GM18526 (cell line): ENCODE data around the gene NUDT22.

Source experiments
- POLR2A ChIP-seq: IDR thresholded peaks from 3 replicates; pipeline ENCODE4 v1.6.1; 2011; ENCODE audit not compliant: insufficient read length; ENCODE audit errors: extremely low read depth

The NUDT22 gene

DNA sequence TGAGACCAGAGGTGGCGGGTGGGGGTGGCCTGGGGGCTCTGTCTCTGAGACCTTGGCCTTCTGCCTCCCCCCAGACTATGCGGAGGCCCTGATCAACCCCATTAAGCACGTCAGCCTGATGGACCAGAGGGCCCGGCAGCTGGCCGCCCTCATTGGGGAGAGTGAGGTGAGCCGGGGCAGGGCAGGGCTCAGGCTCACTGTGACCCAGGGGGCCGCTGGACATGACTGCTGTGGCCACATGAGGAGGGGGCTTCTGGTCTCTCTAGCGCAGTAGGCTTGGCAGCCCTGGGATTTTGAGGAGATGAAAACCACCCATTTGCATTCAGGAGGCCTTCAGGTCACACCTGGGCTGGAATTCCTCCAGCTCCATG is 37.9 kb downstream of the NUDT22 start:
- no peak for TF ChIP-seq POLR2A

GRCh38 chr11:64264371-64264852 is 38.3 kb downstream of the NUDT22 start:
- no peak for TF ChIP-seq POLR2A

DNA sequence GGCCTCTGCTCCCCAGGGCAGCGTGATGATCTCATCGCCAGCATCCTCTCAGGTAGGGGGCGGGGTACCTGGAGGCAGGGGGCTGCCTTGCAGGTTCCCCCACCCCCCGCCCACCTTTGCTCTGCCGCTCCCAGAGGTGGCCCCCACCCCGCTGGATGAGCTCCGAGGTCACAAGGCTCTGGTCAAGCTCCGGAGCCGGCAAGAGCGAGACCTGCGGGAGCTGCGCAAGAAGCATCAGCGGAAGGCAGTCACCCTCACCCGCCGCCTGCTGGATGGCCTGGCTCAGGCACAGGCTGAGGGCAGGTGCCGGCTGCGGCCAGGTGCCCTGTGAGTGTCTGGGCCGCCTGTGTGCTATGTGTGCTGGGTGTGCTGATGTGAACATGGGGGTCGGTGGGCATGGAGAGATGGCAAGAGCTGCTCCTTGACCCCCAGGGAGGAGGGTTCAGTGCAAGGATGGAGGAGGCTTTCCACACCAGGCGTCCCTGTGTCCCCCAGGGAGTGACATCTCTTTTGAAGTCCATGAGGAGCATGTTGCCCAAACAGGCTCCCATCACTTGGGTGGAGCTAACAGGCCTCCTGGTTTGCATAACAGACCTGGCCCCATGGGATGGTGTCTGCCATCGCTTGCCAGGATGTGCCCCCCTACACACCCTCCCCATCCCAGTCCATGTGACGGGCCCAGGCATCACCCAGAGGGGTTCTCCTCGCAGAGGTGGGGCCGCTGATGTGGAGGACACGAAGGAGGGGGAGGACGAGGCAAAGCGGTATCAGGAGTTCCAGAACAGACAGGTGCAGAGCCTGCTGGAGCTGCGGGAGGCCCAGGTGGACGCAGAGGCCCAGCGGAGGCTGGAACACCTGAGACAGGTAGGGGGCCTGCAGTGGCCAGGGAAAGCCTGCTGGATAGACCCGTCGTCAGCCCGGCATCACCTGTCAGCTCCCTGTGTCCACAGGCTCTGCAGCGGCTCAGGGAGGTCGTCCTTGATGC is 39.4 kb downstream of the NUDT22 start:
- TF ChIP-seq POLR2A = no peak

GRCh38 chr11:64266339-64266738 is 40.3 kb downstream of the NUDT22 start:
- TF ChIP-seq POLR2A = no peak

- TF ChIP-seq POLR2A = no peak
These were observed 41.3 kb downstream of the NUDT22 start for GRCh38 chr11:64267207-64267945.

GRCh38 chr11:64268025-64268892 is 42.2 kb downstream of the NUDT22 start:
- TF ChIP-seq POLR2A = no peak

DNA sequence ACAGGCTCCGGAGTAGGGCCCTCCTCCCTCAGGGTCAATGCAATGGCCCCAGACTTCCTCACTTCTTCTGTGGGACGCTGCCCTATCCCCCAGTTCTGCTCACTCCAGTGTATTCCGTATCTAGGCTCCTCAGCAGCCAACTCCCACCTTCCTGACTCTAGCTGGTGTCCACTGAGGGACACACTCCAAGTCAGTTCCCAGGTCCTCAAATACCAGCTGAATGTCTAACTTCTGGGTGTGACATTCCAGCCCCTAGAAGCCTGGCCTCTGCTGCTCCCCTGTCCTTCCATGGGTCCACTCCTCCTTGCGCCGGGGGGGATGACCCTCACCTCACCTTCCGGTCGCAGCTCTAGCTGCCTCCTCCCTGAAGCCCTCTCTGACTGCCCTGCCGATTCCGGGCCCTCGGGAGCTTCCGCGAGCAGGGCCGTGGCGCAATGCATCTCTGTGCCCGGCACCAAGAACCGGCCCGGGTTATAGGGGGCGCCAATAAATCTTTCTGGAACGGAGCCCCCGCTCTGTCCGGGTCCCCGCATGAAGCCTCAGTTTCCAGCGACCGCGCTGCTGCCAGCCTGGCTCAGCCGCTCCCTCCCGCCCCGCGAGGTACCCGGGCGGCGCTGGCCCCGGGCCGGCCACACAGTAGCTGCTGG is 42.9 kb downstream of the NUDT22 start:
- no peak for TF ChIP-seq POLR2A

- TF ChIP-seq POLR2A = peak; percentile 67
These were observed 43.6 kb downstream of the NUDT22 start for GRCh38 chr11:64269540-64270220.

DNA sequence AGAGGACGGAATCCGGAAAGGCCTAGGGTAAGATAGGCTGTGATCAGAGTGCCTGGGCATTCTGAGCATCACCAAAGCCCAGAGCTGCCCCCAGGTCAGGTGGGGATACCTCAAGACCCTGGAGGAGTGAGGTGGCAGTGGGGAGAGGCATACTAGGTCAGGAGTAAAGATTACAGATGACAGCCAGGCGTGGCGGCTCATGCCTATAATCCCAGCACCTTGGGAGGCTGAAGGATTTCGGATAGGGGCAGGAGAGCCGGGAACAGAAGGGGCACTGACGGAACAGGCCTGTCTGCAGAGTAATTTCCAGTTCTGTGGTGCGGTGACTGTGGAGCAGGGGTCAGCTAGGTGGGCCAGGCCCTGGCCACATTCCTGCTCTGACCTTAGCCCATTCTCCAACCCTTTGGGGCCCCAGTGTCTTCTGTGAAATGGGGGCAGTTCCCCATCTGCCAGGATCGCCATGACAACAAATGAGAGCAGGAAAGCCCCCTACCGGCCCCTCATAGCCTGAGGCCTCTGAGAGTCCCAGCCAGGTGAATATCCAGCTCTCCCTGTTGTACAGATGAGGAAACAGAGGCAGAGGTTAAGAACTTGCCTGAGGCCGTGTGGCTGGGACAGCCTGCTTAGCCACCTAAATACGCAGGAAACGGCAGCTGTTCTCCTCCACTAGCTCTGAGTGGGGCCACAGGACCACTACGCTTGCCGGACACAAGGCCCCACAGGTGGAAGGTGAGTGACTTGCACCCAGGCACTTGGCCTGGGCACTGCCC is 49.1 kb downstream of the NUDT22 start:
- TF ChIP-seq POLR2A = no peak

DNA sequence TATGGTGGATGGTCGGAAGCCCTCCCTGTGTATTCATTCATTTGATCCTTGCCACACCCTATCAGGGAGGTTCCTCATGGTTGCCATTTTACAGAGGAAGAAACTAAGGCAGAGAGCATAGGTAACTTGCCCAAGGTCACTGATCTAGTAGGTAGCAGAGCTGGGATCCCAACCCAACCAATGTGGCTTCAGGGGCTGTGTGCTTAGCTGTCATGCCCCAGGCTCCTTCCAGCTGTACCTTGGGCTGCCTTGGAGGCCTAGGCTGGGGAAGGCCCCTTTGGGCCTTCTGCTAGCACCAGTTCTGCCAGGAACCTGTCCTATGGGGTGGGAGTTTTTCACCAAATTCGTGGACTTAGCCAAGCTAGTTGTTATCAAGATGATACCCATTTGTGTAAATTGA is 49.8 kb downstream of the NUDT22 start:
- TF ChIP-seq POLR2A = no peak

- TF ChIP-seq POLR2A = no peak
These were observed 50.8 kb downstream of the NUDT22 start for GRCh38 chr11:64276653-64277431.

DNA sequence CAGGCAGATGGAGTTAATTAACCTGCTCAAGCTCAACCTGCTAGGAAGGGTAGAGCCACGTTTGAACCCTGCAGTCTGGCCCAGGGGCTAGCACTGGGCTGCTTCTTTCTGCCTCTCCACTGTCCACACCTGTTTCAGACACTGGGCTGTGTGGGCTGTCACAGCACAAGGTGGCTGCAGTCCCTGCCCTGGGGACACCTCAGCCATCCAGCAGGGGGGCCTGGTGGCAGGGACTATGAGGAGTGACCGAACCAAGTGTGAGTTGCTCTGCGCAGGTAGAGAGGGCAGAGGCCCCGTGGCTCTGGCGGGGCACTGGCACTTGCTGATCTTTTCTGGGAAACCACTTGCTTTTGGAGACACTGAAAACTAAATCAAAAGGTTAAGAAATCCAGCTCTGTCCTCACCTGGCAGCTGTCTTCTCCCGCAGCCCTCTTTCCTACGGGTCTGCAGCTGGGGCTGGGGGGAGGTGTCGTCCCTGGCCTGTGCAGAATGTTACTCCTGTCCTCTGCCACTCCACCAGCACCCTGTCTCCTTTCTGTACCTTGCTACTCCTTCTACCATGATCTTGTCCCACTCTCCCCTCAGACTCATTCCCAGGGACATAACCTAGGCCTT is 52.6 kb downstream of the NUDT22 start:
- TF ChIP-seq POLR2A = no peak
